Stimulated activated CD8-positive, alpha-beta memory T cell treated with anti-CD3 and anti-CD28 coated beads, Interleukin-2, amount 100 ng/mL, for 48 hours (primary cell): ENCODE data around the gene LHFPL3.
"Not testable (repeated sequence)": the region's sequence is repeated elsewhere in the genome, so short reads cannot be mapped to it uniquely, and the experiment has no call there.

Experiments
- DNase-seq, 2 donors: peaks; one replicate each; pipeline ENCODE4 v3.0.0-alpha.2; 2020; ENCODE audit warnings: low read depth in 2 of 2

The LHFPL3 gene

DNA sequence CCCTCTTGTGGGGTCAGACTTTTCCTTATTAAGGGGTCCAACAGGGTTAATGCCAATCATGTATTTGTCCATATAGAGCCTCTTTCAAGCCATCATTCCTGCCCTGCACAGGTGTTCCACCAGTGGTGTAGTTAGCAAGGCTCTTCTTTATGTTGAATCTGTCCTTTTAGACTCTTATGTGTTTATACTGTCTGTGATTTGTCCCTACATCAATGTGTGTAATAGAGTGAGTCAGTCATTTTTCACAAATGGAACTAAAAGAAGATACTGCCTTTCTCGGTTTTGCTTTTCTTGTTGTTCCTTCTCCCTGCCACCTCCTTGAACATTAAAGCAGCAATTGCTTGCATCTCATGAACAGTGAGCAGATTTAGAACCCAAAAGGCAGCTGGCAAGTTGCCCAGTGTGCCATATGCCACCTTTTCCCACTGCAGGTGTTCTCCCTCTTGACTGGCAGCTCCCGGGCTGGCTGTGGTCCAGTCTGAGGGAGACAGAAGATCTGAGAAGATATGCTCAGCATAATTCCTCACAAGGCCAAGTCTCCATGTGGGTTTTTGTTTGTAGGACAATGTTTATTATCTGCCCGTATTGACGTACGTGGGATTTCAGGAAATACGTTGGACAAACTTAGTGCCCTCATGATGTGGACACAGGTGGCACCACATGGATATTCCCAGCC, 154.1 kb downstream of the LHFPL3 start:
- DNase-seq, result no peak

DNA sequence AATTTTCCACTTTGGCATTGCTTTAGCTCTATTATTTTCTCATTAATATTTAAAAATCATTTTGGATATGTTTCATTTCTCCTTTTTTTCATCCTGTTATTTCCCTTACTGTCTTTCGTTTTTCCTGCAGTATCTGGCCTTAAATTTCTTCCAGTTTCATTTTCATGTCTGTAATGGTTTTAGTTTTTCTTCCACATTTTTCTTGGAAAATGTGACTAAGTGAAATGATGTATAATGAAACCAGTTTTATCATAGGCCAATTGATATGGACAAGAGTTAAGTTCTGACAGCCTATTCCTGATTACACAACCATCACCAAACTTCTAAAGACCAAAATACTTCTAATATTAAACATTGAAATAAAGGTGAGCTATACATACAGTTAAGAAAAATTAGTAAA, 158.5 kb downstream of the LHFPL3 start:
- no peak for DNase-seq

DNA sequence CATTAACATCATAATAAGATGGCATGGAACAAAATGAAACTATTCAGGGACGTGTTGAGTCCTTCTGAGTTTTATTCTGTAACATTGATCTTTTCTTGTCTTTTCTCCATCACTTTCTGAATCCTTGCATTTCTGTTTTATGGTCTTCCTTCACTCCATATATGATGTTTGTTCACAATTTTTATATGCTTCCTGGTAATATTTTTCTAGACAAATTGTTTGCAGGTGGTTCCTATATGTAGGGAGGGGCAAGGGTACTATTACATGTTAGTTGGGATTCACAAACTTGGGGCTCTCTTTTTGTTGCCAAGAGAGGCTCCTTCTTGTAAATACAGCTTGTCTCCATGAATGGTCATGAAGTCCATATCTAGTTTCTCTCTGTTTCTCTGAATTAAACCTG, 159.2 kb downstream of the LHFPL3 start:
- no peak for DNase-seq

DNA sequence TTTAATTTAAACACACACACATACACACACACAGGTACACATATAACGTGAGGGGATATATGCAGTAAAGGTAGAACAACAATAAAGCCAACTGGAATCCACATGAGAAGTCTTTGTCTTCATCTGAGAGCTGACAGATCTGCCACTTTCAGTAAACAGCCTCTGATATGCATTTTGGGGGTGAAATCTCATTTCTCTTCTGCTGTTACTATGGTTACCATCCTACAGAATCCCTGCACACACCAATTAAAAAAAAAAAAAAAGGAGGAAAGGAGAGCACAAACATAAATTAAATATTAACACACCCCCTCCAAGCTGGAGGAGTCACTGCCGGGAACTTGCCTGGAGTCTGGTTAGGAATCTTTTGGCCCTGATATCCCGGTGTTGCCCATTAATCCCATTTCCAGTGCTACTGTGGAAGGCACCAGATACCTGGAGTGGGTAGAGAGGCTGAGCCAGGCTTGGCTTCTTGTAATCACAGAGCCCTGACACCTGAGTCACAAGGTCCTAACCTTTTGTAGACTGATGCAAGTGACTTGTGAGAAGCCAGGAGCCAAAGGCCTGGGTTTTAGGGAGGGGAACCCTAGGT, 169.1 kb downstream of the LHFPL3 start:
- no peak for DNase-seq

DNA sequence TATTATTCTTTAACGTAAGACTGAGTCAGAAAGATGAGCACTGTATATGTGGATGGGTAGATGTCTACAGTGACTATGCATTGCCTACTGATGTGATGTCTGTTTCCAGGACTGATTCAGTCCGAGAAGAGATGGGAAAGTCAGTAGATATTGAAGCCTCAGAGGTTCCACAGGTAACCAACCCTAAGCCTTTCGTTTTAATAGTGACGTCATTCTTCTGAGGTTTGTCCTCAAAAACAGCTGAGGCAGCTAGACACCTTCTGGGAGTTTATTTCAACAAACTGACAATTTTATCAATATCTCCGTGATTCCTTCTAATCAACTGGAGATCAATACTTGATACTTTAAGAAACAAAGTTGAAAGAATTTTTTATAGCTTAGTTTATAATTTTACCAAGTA, 171.6 kb downstream of the LHFPL3 start:
- no peak for DNase-seq

DNA sequence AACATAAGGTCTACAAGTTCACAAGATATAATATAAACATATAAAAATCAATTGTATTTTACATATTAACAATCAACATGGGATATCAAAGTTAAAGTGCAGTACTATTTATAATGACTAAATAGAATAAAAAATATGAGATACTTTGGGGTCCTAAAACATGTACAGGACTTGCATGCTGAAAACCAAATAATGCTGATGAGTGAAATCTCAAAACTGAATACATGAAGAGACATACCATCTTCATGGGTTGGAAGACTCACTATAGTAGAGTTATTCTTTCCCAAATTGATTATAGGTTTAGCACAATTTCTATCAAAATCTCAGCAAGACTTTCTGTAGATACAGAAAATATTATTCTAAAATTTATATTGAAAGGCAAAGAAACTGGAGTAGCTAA, 181.5 kb downstream of the LHFPL3 start:
- no peak for DNase-seq

DNA sequence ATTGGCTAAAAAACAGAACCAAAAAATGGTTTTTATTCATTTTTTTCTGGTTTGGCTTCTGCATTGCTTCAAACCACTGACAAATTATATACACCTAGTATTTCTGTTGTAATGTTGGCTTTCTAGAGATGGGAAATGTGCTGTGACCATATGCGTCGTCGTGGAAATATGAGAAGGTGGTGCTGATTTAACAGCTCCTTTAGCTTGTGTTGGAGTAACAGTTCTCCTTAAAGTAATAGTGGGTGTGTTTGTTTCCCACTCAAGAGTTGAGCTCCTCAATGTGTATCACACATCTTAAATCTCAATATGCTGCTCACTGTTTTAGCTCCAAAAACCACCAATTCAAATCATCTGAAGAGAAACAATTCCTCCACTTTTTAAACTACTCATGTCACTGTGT, 196.4 kb downstream of the LHFPL3 start:
- no peak for DNase-seq

DNA sequence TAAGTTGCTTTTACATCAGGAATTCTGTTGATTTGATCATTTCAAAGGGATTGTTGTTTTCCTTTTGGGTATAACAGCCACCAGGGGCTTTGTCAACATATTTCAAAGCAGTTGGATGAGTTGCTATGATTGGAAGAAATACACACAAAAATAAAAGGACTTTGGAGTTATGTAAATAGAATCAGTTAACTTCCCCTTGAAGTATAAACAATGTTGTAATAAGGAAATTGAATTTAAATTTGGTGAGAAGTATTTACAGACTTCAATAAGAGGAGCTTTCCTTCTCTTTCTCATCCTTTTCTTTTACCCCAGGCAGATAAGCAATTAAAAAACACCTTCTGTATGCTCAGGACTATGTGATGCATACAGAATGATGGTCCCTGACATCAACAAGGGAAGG, 199.7 kb downstream of the LHFPL3 start:
- no peak for DNase-seq

DNA sequence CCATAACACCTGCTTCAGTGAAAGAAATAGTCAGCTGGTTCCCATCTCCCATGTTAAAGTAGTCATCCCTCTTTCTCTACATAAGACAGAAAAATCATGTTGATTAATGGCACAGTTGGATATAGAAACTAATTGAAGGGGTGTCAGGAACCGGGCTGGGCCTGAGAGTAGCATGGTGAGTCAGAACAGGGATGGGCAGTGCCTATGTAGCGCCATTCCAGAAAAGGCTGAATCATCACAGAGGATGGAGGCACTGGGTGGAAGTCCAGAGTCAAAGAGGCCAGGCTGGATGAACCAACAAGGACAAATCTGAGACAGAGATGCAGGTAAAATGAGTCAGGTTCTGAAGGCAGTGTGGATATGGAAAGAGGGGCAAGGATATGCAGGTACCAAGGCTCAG, 201.2 kb downstream of the LHFPL3 start:
- DNase-seq, result no peak

DNA sequence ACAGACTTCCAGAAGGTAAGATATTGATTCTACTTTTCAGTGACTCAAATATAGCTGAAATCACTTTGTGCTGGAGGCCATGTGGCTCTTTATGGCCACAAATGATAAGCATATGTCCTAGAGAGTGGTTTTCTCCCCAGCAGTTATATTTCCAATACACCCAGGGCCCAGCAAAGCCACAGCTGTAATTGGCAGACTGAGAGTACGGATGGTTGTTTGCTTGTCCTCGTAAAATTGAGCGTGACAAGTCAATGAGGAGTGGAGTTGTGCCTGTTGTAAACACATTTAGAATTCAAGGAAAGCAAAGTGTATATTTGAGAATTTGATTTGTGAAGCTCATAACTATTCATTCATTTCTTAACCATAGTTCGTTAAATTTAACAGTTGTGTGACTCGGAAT, 201.8 kb downstream of the LHFPL3 start:
- no peak for DNase-seq

DNA sequence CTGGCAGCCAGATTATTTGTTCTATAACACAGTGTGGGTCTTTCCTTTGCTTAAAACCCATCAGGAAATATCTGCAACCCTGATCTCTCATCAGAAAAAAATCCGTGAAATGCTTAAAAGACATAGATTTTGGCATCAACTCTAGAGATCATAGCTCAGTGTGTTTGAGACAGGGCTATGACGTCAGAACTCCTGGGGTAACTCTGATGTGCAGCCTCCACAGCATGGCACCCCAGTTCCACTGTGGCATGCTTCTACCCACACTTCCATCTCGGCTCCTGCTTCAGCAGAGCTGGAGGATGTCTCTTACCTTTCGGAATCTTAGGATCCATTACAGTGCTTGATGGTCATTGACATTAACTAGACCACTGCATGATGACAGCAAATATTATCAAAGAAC, 205.7 kb downstream of the LHFPL3 start:
- no peak for DNase-seq

DNA sequence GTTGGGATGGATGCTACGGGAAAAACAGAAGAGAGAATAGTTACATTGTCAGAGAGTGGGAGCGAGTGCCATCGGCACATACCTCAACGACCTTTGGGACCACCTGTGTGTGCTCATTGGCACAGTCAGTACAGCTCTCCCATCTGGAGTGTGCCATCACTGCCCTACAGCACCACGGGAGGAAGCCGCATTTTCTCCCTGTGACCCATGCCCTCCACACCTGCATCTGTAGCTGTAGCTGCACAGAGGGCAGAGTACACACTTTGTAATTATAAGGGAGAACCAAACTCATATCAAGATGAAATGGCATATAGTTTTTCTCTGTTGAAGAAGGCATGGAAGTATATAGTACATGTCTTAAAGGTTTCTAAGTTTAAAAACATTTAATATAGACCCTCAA, 207.4 kb downstream of the LHFPL3 start:
- DNase-seq, result no peak

DNA sequence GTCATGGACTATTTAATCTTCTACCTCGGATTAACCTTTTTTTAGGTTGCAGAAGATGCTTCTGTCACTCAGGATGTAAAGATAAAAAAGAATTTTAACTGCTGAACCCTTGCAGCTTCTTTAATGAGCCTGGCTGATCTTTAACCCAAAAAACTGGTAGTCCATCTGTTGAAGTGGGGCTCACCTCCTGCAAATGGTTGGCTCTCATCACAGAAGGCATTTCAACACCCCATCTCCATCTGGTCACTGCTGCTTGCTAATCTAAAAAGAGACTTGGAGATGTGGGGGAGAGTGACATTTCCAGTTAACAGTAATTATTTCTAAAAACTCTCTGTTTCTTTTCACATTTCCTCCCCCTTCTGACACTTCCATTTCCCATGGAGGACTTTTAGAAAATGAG, 208.6 kb downstream of the LHFPL3 start:
- no peak for DNase-seq

DNA sequence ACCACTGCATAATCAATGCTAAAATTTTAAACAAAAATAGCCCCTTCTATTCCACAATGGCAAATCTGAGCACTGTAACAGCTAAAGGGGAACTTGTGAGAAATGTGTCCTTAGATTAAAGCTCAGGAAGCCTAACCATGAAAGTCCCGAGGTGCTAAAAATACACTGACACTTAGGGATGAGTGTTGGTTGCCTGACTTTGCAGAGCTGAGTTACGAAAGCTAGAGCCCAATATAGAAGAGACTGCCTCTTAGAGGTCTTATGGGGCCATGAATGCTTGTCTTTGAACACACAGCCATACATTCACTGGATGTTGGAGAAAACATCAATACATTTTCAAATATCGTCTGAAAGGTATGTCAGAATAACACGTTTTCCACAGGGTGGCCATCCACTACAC, 209.7 kb downstream of the LHFPL3 start:
- DNase-seq, result no peak

DNA sequence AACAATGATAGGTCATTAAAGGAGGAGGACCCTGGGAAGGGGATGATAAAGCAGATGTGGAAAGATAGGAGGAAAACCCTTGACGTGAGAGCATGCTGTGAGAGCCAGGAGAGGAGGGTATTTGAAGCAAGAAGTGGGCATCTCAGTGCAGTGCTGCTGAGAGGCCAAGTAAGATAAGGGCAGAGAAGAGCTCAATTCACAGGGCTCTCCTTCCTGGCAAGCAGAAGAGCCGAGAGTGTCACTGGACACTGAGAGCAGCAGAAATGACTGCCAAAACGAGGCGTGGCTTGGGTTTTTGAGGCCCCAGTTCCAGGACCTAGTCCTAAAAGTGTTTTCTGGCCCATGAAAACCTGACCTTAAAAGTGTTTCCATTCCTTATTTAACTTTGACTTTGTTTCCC, 213.5 kb downstream of the LHFPL3 start:
- no peak for DNase-seq

DNA sequence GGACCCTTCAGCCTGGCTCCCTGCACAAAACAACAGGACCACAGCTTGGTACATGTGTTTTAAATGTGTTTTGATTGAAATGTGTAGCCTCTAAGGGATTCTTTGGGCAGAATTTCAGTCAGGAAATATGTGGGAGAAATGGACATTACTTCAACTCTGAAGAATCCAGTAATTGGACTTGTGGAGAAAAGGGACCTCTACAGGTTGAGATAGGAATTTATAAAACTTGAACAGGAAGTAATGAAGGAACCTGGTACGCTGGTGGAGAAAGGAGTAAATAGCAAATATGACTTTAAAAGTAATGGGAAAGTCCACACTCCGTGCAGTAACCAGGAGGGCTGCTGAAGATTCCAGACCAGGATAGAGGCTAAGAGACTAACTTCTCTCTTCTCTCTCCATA, 220.5 kb downstream of the LHFPL3 start:
- DNase-seq, result no peak

DNA sequence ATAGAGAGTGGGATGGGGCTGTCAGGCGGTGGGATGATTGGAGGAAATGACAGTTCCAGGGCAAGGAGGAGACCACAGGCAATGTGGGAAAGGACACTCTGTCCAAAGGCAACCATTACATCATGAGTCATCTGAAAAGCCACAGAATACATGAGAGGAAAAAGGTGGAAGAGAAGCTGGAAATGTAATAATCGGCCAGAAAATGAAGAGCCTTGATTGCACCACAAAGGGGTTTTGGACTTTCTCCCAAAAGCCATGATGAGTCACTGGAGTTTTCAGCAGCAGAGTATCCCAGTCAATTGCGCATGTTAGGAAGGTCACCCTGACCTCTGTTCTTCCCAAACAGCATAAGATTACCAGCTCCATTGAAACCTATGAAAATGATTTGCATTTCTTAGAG, 222.0 kb downstream of the LHFPL3 start:
- no peak for DNase-seq

DNA sequence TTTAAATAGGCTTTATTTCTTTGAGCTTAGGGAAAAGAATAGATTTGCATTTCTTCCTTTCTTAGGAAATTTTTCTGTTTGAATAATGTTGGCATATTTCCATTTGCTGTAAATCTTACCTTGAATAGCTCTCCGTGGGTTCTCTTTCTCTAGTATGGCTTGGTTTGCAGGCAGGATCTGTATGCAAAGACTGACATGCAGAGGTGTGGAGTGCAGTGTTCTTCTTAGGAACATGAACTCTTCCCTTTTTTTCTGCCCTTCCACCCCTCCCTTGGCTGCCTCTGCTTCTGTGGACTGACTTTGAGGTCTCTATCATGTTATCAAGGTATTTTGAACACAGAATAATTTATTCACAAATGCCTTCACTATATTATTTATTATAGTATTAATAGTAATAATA, 222.8 kb downstream of the LHFPL3 start:
- no peak for DNase-seq

DNA sequence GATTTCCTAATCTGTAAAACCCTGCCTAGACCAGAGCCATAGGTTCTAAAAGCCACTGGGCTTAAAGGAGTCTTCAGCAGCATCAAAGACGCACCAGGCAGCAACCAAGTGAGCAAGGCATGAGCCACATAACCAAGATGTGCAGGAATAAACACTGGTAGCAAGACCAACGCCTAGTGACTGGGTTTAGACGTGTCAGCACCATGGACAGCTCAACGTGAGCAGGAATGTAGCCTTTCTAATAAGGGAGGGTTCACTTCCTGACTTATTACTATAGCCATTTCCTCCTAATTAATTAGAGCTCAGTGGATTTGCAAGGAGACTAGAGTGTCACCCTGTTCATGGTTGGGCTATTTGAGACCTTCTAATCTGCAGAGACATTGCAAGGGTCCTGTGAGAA, 223.7 kb downstream of the LHFPL3 start:
- peak in 1 of 2 donors; percentile 2 for DNase-seq

DNA sequence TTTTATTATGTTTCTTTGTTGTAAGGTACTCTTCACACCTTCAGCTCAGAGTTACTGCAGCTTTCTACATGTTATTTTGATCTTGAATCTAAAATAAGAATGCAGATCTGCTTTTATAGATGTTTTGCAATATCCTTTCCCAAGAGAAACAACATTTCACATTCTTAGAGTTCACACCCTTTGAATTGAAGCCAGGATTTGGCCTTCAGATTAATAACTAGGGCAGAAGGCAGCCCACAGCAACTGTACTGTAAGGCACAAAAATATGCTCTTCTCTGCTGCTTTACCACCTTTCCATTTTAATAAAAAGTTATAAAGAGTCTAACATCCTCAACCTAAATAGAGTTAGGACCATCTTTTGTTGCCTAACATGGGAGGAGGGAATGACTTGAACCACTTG, 224.7 kb downstream of the LHFPL3 start:
- no peak for DNase-seq

DNA sequence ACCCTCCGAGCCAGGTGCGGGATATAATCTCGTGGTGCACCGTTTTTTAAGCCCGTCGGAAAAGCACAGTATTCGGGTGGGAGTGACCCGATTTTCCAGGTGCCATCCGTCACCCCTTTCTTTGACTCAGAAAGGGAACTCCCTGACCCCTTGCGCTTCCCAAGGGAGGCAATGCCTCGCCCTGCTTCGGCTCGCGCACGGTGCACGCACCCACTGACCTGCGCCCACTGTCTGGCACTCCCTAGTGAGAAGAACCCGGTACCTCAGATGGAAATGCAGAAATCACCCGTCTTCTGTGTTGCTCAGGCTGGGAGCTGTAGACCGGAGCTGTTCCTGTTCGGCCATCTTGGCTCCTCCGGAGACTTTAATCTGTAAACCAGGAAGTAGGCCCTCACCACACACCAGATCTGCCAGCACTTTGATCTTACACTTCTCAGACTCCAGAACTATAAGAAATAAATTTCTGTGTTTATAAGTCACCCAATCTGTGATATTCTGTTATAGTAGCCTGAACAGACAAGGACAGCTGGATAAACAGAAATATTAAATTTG, 235.0 kb downstream of the LHFPL3 start:
- not testable (repeated sequence) for DNase-seq

DNA sequence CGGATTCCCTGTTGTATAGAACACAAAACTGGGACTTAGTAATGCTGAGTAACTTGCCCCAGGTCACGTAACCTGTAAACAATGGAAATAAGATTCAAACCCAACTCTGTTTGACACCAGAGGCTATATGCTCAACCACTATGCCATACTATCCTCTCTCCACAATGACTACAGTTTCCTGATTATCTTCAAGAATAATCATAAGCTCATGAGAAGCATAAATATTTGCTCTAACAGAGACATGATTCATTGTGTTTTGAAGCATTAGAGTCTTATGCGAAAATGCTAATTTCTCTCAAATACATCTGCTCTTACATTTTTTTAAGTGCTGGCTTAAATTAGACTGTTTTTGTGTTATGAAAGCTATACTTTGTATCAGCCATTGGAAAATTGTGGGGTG, 241.3 kb downstream of the LHFPL3 start:
- no peak for DNase-seq

DNA sequence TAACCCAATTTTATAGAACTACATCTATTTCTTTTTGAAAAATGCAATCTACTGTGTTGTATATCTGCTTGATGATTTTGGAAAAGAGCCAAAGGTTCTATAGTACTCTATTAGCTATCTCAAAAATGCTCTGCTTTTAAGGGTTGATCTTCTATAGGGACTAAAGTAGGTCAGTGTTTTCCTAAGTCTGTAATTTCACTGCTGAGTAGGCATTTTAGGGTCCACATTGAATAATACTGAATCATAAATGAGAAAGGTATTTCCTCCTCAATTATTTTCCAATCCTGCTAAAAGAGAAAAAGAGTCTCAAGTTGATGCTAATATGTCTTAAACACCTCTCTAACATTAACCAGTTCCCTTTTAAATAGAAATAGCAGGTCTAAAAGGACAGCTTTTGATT, 244.2 kb downstream of the LHFPL3 start:
- DNase-seq, result no peak

DNA sequence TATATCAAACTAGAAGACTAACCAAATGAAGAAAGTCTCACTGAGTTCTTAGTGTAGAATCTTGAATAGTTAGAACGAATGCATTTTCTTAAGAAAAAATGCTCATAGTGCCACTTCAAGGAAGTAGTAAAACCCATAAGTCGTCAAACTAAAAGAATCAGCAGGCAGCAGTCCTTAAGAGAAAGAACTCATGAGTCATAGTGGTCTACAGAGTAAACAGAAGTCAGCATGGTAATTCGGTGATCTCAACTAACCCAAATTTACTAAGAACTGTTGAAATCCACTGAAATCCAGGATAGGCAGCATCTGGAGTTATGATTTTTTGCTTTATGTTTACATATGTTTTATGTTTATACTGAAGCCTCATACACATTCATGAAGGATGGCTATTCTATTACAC, 256.2 kb downstream of the LHFPL3 start:
- DNase-seq, result no peak
